T-helper 2 cell treated with Interferon-gamma antibody and Interleukin-4, amounts not matched to agents 100 ng/mL and 5 ng/mL, for 36 hours (primary cell): ENCODE data around the gene FAM114A2. TPM values are rescaled to one million over a fixed set of nuclear protein-coding genes. Genes with fewer than 3 reads are reported as not detected.

Experiments used
- intact Hi-C: fragments of 100-400 bp; cut with micrococcal nuclease; formaldehyde crosslinking; loops from one replicate; pipeline ENCODE4 v1.15.1; 2023
- total RNA-seq: library from RNA; stranded (reverse); gene quantifications from 2 replicates; pipeline ENCODE4 v1.2.3, GENCODE V29; 2022

The FAM114A2 gene
- total RNA-seq, 1 donor from 2014 or later, result 21.2 TPM

DNA sequence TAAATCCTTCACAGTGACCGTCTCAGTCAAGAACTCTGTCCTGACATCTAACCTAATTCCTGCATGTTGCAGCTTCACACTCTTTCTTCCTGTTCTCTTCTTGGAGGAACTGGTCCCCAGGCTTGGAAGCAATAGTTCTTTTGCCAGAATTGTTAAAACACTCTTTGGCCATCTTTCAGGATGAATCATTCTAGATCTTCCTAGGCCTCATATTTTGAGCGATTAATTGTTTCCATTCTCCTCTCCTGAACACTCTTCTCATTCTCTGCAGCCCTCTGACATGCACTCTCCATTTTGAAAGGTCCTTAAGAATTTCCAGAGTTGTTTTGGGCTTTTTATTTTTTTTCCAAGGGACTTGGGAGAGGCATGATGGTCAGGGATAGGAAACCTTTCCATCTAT is 85.8 kb downstream of the FAM114A2 start:
- intact Hi-C loops, result no loop called here

DNA sequence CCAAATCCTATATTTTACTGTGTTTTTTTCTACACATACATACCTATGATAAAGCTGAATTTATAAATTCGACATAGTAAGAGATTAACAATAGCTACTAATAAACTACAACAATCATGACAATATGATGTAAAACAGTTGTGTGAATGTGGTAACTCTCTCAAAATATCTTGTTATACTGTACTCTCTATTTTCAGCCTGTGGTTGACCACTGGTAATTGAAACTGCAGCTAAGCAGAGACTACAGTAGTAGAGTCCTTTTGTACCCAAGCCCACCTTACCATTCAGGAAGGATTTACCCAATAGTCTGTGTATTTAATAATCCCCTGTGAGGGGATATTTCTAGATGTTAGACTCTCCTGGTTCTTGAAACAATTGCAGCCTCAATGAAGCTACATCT is 86.7 kb downstream of the FAM114A2 start:
- intact Hi-C loops, result no loop called here

DNA sequence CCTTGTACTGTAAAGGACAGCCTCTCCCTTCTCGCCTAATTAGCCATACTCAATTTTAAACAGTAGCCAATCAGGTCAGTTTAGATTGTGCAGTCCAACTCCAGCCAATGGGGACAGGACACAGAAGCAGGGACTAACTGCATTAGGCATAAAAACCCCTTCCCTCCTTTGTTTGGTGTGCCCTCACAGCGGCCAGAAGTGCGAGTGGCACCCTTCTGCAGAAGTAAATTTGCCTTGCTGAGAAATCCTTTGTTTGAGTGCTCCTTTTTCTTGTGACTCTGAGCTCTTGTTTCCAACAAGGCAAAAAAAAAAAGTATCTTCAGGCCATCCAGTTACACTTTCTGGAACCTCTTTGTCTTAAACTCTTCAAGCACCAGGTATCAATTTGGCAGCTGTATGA is 97.4 kb downstream of the FAM114A2 start:
- intact Hi-C loops, result no loop called here

Other genes with a start within 250 kb of the FAM114A2 start
- gene MFAP3, start 57 bp upstream of the FAM114A2 start, total RNA-seq, result 24.7 and 25.0 TPM in 2 replicates
- 33.9 and 38.4 TPM in 2 replicates for gene GALNT10, start 151.8 kb upstream of the FAM114A2 start, total RNA-seq